Measurements from ENCODE around the gene TMEM238. TPM values are rescaled to one million over a fixed set of nuclear protein-coding genes. Genes with fewer than 3 reads are reported as not detected.

Gene TMEM238
- total RNA-seq, 1 donor from 2014 or later, result not detected

DNA sequence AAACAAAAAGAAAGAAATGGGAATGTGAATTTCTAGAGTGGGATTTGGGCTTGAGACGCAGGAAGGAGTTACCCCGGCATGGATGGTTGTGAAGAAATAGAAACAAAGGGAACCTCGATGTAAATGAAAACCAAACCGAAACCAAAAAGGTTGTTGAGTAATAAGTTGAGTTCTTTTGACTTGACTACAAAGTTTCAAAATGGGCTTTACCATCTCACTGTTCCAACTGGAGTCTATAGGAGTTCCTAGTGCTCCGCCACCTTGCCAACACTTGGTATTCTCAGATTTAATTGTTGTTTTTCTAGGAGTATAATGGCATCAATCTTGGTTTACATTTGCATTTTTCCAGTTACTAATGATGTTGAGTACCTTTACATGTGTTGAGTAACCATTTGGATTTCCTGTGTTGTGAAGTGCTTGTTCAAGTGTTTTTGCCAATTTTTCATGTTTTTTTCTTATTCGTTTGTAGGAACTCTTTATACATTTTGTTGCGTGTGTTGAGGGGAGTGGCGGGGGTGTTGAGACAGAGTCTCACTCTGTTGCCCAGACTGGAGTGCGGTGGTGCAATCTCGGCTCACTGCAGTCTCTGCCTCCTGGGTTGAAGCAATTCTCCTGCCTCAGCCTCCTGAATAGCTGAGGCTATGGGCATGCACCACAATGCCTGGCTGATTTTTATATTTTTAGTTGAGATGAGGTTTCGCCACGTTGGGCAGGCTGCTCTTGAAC lies 14.3 kb upstream of the TMEM238 start:
- Histone ChIP-seq H3K27me3 (no peaks in the 10 kb centered on the region), H3K4me3 (no peak overlapping the region), H3K36me3 (peaks cover 16 to 29% of the 10 kb centered on the region in 2 donors), H3K4me1 (no peaks in the 10 kb centered on the region), H3K27ac (no peak overlapping the region), H3K9me3 (no peaks in the 10 kb centered on the region)
- no peak for DNase-seq (ENCODE audit: low spot score in 2 of 2)
- TF ChIP-seq, protein P1, sequence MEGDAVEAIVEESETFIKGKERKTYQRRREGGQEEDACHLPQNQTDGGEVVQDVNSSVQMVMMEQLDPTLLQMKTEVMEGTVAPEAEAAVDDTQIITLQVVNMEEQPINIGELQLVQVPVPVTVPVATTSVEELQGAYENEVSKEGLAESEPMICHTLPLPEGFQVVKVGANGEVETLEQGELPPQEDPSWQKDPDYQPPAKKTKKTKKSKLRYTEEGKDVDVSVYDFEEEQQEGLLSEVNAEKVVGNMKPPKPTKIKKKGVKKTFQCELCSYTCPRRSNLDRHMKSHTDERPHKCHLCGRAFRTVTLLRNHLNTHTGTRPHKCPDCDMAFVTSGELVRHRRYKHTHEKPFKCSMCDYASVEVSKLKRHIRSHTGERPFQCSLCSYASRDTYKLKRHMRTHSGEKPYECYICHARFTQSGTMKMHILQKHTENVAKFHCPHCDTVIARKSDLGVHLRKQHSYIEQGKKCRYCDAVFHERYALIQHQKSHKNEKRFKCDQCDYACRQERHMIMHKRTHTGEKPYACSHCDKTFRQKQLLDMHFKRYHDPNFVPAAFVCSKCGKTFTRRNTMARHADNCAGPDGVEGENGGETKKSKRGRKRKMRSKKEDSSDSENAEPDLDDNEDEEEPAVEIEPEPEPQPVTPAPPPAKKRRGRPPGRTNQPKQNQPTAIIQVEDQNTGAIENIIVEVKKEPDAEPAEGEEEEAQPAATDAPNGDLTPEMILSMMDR (IDR thresholded peaks at IDR 0.05), result no peak
- intact Hi-C loops (cut with DNase I), result no loop called here

DNA sequence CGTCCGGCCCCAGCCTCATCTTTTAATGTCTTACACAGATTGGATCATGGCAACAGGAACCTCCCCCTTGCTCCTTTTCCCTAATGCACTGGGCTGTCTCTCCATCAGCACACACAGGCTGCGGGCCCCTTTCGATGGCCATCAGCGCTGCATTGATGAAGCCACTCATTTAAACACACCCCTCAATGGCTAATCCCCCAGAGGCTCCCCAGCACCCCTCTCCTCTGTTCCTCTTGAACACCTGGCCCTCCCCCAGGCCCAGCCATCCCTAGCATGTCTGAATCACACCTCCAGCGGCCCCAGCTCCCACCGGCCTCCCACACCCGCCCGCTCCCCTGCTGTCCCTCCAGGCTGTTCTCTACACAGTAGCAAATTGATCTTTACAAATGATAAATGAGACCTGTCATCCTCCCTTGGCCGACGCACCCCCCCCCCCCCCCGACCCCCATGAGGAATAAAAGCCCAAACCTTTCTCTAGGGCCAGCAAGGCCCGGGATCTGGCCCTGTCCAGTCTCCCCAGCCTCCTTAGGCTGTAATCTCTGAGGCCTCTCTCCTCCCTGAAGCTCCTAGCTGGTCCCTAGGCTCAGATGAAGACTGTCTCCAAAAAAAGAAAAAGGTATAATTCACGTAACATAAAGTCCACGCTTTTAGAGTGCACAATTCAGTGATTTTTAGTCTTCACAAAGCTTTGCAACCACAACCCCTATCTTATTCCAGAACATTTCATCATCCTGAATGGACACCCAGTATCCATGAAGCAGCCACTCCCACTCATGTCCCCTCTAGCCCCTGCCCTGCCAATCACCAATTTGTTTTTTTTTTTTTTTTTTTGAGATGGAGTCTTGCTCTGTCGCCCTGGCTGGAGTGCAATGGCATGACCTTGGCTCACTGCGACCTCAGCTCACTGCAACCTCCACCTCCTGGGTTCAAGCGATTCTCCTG lies 9.0 kb upstream of the TMEM238 start:
- TF ChIP-seq, protein P1 (IDR thresholded peaks at IDR 0.05), result no peak
- intact Hi-C loops (cut with DNase I), result no loop called here
- H3K27ac ChIP-seq, result no peak overlapping the region
- H3K27me3 ChIP-seq, result no peaks in the 10 kb centered on the region
- DNase-seq (ENCODE audit: low spot score in 2 of 2), result no peak
- no peaks in the 10 kb centered on the region for H3K9me3 ChIP-seq
- H3K36me3 ChIP-seq, result peaks cover 21 to 35% of the 10 kb centered on the region in 2 donors
- H3K4me1 ChIP-seq, result peaks cover 2 to 9% of the 10 kb centered on the region in 2 donors
- H3K4me3 ChIP-seq, result no peak overlapping the region

DNA sequence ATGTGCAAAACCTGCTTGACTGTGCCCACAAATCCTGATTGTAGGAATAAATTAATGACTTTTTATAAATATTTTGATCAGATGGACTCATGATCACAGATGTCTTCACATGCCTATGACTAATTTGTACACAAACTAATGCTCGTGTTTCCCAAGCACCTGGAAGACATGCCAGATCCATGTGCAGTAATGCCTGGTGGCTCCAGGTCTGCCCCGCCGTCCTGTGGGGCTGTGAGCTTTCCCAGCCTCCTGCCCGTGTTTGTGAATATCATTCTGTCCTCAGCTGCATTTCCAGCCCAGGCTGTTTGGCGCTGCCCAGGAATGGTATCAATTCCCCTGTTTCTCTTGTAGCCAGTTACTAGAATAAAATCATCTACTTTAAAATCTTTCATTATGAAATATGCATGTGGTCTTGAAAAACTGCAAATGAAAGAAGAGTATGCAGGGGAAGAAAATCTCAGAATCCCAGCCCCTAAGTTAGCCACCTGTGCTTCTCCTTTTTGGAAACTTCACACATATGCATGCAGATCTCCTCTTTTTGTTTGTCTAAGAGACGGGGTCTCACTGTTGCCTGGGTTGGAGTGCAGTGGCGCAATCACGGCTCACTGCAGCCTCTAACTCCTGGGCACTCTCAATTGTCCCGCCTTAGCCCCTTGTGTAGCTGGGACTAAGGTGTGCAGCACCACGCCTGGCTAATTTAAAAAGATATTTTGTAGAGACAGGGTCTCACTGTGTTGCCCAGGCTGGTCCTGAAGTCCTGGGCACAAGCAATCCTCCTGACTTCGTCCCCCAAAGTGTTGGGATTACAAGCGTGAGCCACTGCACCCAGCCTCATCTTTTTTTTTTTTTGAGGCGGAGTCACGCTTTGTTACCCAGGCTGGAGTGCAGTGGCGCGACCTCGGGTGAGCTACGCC lies 7.9 kb upstream of the TMEM238 start:
- intact Hi-C loops (cut with DNase I), result no loop called here
- peaks cover 11 to 20% of the 10 kb centered on the region in 2 donors for H3K4me1 ChIP-seq

DNA sequence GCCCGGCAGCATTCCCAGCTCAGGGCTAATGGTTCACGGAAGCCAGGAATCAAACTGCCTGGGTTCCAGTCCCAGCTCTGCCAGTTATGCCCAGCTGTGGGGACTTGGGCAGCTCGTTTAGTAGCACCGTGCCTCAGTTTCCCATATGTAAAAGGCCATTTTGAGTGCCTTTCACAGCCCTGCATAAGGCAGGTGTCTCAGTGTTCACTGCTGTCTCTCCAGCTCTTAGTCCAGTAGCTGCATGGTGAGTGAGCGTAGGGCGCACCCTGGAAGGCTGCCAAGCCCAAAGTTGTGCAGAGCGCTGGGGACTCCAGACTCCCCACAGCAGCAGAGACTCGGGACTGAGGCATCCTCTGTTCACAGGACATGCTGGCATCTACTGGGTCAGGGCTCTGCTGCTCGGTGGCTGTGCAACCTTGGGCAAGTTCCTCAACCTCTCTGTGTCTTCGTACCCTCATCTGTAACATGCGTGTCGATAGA lies 7.1 kb upstream of the TMEM238 start:
- no peak for DNase-seq (ENCODE audit: low spot score in 2 of 2)
- TF ChIP-seq, protein P1 (IDR thresholded peaks at IDR 0.05), result no peak
- no peaks in the 10 kb centered on the region for H3K9me3 ChIP-seq
- no peak overlapping the region for H3K27ac ChIP-seq
- H3K4me3 ChIP-seq, result no peak overlapping the region
- peaks cover 32 to 43% of the 10 kb centered on the region in 2 donors for H3K36me3 ChIP-seq
- no peaks in the 10 kb centered on the region for H3K27me3 ChIP-seq
- intact Hi-C loops (cut with DNase I), result no loop called here
- peaks cover 11 to 26% of the 10 kb centered on the region in 2 donors for H3K4me1 ChIP-seq

More for the DNA sequence above, 7.9 kb upstream of the TMEM238 start:
- H3K9me3 ChIP-seq, result no peaks in the 10 kb centered on the region
- H3K4me3 ChIP-seq, result no peak overlapping the region
- no peak overlapping the region for H3K27ac ChIP-seq
- TF ChIP-seq, protein P1 (IDR thresholded peaks at IDR 0.05), result no peak
- no peak for DNase-seq (ENCODE audit: low spot score in 2 of 2)
- H3K27me3 ChIP-seq, result no peaks in the 10 kb centered on the region
- peaks cover 32 to 43% of the 10 kb centered on the region in 2 donors for H3K36me3 ChIP-seq

DNA sequence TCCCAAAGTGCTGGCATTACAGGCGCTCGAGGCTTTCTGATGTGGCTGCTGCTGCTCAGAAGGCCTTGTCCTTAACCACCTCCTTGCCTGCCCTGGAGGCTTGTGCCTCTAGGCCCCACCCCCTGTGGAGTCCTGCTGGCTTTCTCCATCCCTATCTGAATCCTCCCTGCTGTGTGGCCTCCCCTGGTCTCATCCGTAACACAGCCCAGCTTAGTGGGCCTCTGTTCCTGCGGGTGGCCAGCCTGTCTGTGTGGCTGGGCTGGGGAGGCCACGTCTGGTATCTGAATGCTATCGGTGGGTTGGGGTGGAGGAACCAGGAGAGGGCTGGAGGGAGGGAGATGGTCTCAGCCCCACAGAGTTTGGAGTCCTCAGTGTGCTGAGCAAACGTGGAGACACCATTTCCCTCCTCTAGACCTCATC lies 6.4 kb upstream of the TMEM238 start:
- intact Hi-C loops (cut with DNase I), result no loop called here
- Histone ChIP-seq H3K4me1 (peaks cover 11 to 26% of the 10 kb centered on the region in 2 donors), H3K27ac (no peak overlapping the region), H3K9me3 (no peaks in the 10 kb centered on the region), H3K27me3 (no peaks in the 10 kb centered on the region), H3K36me3 (peaks cover 32 to 43% of the 10 kb centered on the region in 2 donors), H3K4me3 (no peak overlapping the region)
- DNase-seq (ENCODE audit: low spot score in 2 of 2), result no peak
- TF ChIP-seq, protein P1 (IDR thresholded peaks at IDR 0.05), result no peak

All from ascending aorta (tissue), 2 donors.